Endothelial cell of umbilical vein (primary cell): Measurements from ENCODE around the gene PCNX1.

Source experiments
- CTCF ChIP-seq, 2 donors: IDR thresholded peaks; 1 replicate in 1 of 2; 2 replicates in 1 of 2; pipeline ENCODE4 v1.5.1; 2011; ENCODE audit warnings: low read length in 2 of 2, mild to moderate bottlenecking in 2 of 2, moderate library complexity in 2 of 2, control low read depth in 1 of 2, inconsistent platforms in 1 of 2, low read depth in 1 of 2; ENCODE audit not compliant: insufficient read depth in 1 of 2; ENCODE audit errors: extremely low read depth in 1 of 2
- EZH2 ChIP-seq: IDR thresholded peaks from 2 replicates; pipeline ENCODE4 v1.6.1; 2012; ENCODE audit warnings: borderline replicate concordance, low read depth, mild to moderate bottlenecking, moderate library complexity, low read length, inconsistent platforms; ENCODE audit not compliant: severe bottlenecking
- POLR2A ChIP-seq: IDR thresholded peaks from 2 replicates; pipeline ENCODE4 v1.6.1; 2012; ENCODE audit warnings: low read depth, mild to moderate bottlenecking, control low read depth, low read length
- POLR2AphosphoS5 ChIP-seq: IDR thresholded peaks from 2 replicates; pipeline ENCODE4 v1.6.1; 2012; ENCODE audit warnings: low read depth, mild to moderate bottlenecking, control low read depth, low read length, moderate library complexity; ENCODE audit not compliant: insufficient read depth

- TF ChIP-seq CTCF (IDR thresholded peaks at IDR 0.05; ENCODE audit: extremely low read depth in 1 of 2, insufficient read depth in 1 of 2, low read depth in 1 of 2, low read length in 2 of 2) (no peak), EZH2 (no peak), POLR2A (no peak), POLR2AphosphoS5 (no peak)
Observed at GRCh38 chr14:70916799-70917198, 9.5 kb downstream of the PCNX1 start.
